Pancreas (tissue), 10 donors: ENCODE measurements around the gene EFCAB12. TPM values are rescaled to one million over a fixed set of nuclear protein-coding genes. Genes with fewer than 3 reads are reported as not detected.

Experiments
- ATAC-seq, 4 donors: fragments of 200-7000 bp; cut with Tn5 transposase; one replicate each; pipeline versions ENCODE4 v1.8.0 to v1.9.1; 2020; ENCODE audit warnings: mild to moderate bottlenecking in 4 of 4, moderate library complexity in 4 of 4
- DNase-seq, 6 donors: peaks; one replicate each; pipeline ENCODE4 v3.0.0-alpha.2; 2020
- FAIRE-seq: peaks from 2 replicates; lab custom pipeline; 2012; peaks lifted over from hg19 to GRCh38; lab: Jason Lieb, UNC
- H3K27ac ChIP-seq, 4 donors: fragments of 200-600 bp; sonication (generic); 1 replicate in 3 of 4; 2 replicates in 1 of 4; pipeline versions ENCODE4 v1.5.0 to v1.8.0; 2020
- H3K27me3 ChIP-seq, 4 donors: fragments of 200-600 bp; one replicate each; pipeline ENCODE4 v1.8.0; 2021
- H3K36me3 ChIP-seq, 3 donors: fragments of 200-600 bp; sonication (generic) in 1 of 3; one replicate each; pipeline versions ENCODE4 v1.5.0 to v1.8.0; 2020 to 2021
- H3K4me1 ChIP-seq, 3 donors: fragments of 200-600 bp; one replicate each; pipeline ENCODE4 v1.8.0; 2021
- H3K4me3 ChIP-seq, 4 donors: fragments of 200-600 bp; sonication (generic) in 2 of 4; one replicate each; pipeline versions ENCODE4 v1.5.0 to v1.8.0; 2020 to 2021
- H3K9me3 ChIP-seq, 4 donors: fragments of 200-600 bp; one replicate each; pipeline ENCODE4 v1.8.0; 2021
- WGBS, 2 donors: extraction: QIAGEN DNeasy Blood & Tissue Kit; methylation state at CpG; one replicate each; pipeline ENCODE4 v1.1.7; 2013; 5-methylcytosine and 5-hydroxymethylcytosine counted together
- intact Hi-C, 3 donors: fragments of 100-400 bp; cut with DNase I; formaldehyde crosslinking; loops; one replicate each; pipeline versions ENCODE4 v1.11.1 to v1.14.2; 2022
- polyA plus RNA-seq, 2 donors: library from polyadenylated mRNA; stranded (reverse); fragments of 200-250 nt; gene quantifications; one replicate each; pipeline ENCODE4 v1.2.3, GENCODE V29; 2013
- total RNA-seq, 6 donors: library from RNA; stranded (reverse); fragmentation: NEBNext Ultra II Directional in 4 of 6; extraction: Animal tissue kit (Norgen Biotek cat#: 25700) in 4 of 6; gene quantifications; one replicate each; pipeline versions ENCODE4 v1.2.1 to v1.2.4, GENCODE V29; 2021 to 2023
- TF ChIP-seq, protein P1 (sequence below), 4 donors: fragments of 200-600 bp; sonication (generic) in 3 of 4; IDR thresholded peaks; one replicate each; pipeline versions ENCODE4 v1.5.0 to v1.8.0; 2021; ENCODE audit warnings: antibody characterized with exemption in 4 of 4
- donor health status: healthy with polysubstance abuse.
- donor health status: DM: no; HTN: no; CAD: no; lungs with moderate emphysema.
- donor health status: DM: no; HTN: no; CAD: no.
- donor health status: control.
- donor health status: control.
- donor health status: Bipolar disorder and iron deficiency.
- donor health status: DM: yes; HTN: yes; CAD: no.
- donor health status: DM: no; HTN: no; CAD: no.
- donor health status: DM: no; HTN: no; CAD: no.
- donor health status: DM: yes; HTN: yes; CAD: no.

EFCAB12 gene
- total and polyA plus RNA-seq, 8 donors: 0.43 to 2.0 (median 0.89) TPM

DNA sequence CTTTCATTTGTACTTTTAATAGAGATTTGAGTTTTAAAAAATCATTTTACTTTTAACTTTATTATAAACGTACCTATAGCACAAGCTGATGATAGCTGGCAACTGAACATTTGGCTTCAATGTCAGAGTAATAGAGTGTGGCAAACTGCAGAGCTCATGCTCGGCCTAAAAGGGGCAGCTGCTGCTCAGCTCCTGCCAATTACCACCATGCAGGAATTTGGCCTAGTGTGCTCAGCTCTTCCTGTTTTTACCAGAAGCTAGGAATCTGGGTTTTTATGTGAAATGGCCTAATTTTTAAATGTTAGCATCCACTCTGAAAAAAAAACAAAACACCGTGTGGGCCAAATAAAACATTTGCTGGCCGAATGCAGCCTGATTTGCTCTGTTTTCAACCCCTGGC is 13.3 kb upstream of the EFCAB12 start:
- WGBS, 2 donors: 13 to 16% methylated on average over 4 of the region's 4 CpGs
- TF ChIP-seq, protein P1, sequence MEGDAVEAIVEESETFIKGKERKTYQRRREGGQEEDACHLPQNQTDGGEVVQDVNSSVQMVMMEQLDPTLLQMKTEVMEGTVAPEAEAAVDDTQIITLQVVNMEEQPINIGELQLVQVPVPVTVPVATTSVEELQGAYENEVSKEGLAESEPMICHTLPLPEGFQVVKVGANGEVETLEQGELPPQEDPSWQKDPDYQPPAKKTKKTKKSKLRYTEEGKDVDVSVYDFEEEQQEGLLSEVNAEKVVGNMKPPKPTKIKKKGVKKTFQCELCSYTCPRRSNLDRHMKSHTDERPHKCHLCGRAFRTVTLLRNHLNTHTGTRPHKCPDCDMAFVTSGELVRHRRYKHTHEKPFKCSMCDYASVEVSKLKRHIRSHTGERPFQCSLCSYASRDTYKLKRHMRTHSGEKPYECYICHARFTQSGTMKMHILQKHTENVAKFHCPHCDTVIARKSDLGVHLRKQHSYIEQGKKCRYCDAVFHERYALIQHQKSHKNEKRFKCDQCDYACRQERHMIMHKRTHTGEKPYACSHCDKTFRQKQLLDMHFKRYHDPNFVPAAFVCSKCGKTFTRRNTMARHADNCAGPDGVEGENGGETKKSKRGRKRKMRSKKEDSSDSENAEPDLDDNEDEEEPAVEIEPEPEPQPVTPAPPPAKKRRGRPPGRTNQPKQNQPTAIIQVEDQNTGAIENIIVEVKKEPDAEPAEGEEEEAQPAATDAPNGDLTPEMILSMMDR (IDR thresholded peaks at IDR 0.05): no peak

DNA sequence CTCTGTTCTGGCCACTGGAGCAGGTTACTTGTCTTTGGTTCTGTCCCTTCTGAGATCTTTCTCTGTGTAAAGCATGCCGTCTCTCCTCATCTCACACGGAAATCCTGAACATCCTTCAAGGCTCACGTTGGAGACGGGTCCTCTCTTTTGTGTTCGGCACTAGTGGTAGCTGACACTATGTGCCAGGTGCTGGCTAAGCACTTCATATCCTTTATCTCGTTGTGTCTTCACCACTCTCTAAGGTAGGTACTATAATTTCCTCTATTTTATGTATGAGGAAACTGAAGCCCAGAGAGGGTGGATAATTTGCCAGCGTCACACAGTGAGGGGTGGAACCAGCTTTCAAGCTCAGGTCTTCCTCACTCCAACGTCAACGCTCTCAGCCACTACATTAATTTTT is 12.8 kb upstream of the EFCAB12 start:
- Histone ChIP-seq H3K27me3 (no peaks in the 10 kb centered on the region), H3K36me3 (peaks cover 0 to 5% (median 0%) of the 10 kb centered on the region in 3 donors), H3K4me3 (peak overlapping the region in 2 of 4 donors; percentile 65 to 90), H3K9me3 (no peaks in the 10 kb centered on the region), H3K4me1 (peaks cover 32 to 61% (median 52%) of the 10 kb centered on the region in 3 donors), H3K27ac (peak overlapping the region in 2 of 4 donors; percentile 92 to 93)
- no peak for DNase-seq
- TF ChIP-seq, protein P1 (IDR thresholded peaks at IDR 0.05): no peak
- ATAC-seq: no peak
- 23 to 29% methylated on average over 9 of the region's 9 CpGs for whole genome bisulfite sequencing, 2 donors
- FAIRE-seq: no peak
- intact Hi-C loops: no loop called here

More for the DNA sequence above, 13.3 kb upstream of the EFCAB12 start:
- ATAC-seq (no peak), DNase-seq (no peak), FAIRE-seq (no peak)
- intact Hi-C loops: no loop called here
- peak overlapping the region in 1 of 4 donors; percentile 65 for H3K4me3 ChIP-seq
- H3K27ac ChIP-seq: peak overlapping the region in 2 of 4 donors; percentile 92 to 93
- no peaks in the 10 kb centered on the region for H3K9me3 ChIP-seq
- H3K36me3 ChIP-seq: peaks cover 0 to 3% (median 0%) of the 10 kb centered on the region in 3 donors
- H3K27me3 ChIP-seq: no peaks in the 10 kb centered on the region
- peaks cover 32 to 63% (median 53%) of the 10 kb centered on the region in 3 donors for H3K4me1 ChIP-seq

DNA sequence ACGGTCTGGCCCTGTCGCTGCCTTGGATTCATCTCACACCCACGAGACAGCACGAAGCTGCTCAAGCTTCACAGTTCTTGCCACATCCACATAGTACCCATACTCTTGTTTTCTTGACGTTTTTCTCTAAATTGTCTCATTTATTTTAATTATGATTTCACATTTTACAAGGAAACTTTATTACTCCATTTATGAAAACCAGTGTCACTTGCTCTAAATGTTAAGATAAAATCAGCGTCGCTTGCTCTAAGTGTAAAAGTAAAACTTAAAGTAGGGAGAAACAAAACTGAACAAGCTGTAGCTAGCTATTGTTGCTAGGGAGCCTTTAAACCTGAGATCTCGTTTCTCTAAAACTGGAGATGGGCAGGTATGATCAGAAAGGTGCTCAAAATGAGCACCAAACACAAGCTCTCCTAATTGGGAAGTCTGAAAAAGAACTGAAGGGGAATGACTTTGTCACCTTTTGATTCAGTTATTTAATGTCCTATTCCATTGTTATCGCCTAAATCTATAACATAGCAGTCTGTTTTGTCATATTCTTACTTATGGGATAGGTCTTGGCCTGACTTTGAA is 12.3 kb upstream of the EFCAB12 start:
- no peak for FAIRE-seq
- Histone ChIP-seq H3K4me3 (peak overlapping the region; percentile 65 to 90 (median 80)), H3K27ac (peak overlapping the region; percentile 67 to 93 (median 86)), H3K27me3 (no peaks in the 10 kb centered on the region), H3K9me3 (no peaks in the 10 kb centered on the region), H3K36me3 (peaks cover 0 to 5% (median 0%) of the 10 kb centered on the region in 3 donors), H3K4me1 (peaks cover 34 to 62% (median 52%) of the 10 kb centered on the region in 3 donors)
- ATAC-seq: no peak
- no peak for DNase-seq
- 2 to 3% methylated on average over 9 of the region's 9 CpGs for WGBS, 2 donors
- intact Hi-C loops: no loop called here
- TF ChIP-seq, protein P1 (IDR thresholded peaks at IDR 0.05): no peak

DNA sequence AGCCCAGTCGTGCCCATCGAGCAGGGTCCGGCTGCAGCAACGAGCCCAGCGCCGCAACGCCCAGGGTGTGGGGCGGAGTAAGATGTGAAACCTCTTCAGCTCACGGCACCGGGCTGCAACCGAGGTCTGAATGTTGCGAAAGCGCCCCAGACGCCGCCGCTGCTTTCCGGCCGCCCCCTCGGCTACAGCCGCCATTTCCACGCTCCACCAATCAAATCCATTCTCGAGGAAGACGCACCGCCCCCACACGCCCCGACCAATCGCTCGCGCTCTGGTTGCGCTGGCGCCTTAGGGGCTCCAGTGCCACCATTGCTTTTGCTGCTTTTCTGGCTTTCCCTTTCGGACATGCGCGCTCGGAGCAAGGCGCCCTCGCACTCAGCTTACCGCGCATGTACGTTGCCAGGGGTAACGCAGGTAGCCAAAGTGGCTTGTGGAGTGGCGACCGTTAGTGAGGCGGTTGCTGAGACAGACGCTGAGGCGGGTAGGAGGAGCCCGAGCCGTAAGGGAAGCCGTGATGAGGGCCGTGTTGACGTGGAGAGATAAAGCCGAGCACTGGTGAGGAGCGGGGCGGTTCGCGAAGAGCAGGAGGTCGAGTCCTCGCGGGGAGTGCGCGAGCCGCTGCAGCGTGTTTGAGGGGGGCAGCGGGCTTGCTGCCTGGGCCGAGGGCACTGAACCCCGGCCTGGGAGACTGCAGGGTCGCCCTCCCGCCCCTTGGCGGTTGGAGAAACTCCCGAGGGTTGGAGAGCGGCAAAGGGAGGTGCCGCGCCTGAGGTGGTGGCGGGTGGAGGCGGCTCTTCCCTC is 11.6 kb upstream of the EFCAB12 start, which contains the start of the genes IFT122 and MBD4:
Gene IFT122, plus strand, starts transcription at position 408 of the 801 bp plus-strand sequence. Its CDS starts 107 bp downstream, at position 515.
Gene MBD4, minus strand, starts transcription at position 132 of the 801 bp plus-strand sequence. Its CDS starts 115 bp downstream, at position 17.
- H3K36me3 ChIP-seq: peaks cover 0 to 5% (median 0%) of the 10 kb centered on the region in 3 donors
- H3K4me1 ChIP-seq: peaks cover 34 to 62% (median 51%) of the 10 kb centered on the region in 3 donors
- TF ChIP-seq, protein P1 (IDR thresholded peaks at IDR 0.05): no peak
- WGBS, 2 donors: 0 to 1% methylated on average over 66 to 75 of the region's 75 CpGs
- ATAC-seq (peak; percentile 87 to 93 (median 88)), DNase-seq (peak; percentile 92 to 98 (median 98)), FAIRE-seq (peak; percentile 92)
- H3K9me3 ChIP-seq: no peaks in the 10 kb centered on the region
- peak within 1 kb of the TSS; percentile 67 to 93 (median 86) for H3K27ac ChIP-seq
- peak within 1 kb of the TSS; percentile 65 to 90 (median 80) for H3K4me3 ChIP-seq
- no peaks in the 10 kb centered on the region for H3K27me3 ChIP-seq
- intact Hi-C loops: no loop called here
